NCI-H526 treated with DMSO at 0.1 percent for 48 hours (cell line): ENCODE data around the gene CD59.
A peak's percentile ranks its signal among the peaks of the same experiment; 100 is the strongest.
"Not testable (repeated sequence)": the region's sequence is repeated elsewhere in the genome, so short reads cannot be mapped to it uniquely, and the experiment has no call there.

Experiments
- DNase-seq: peaks from one replicate; lab custom pipeline; 2025; lab: John Stamatoyannopoulos, UW

Gene CD59

GRCh38 chr11:33692541-33692940, 43.7 kb downstream of the CD59 start:
- DNase-seq: no peak

GRCh38 chr11:33692013-33692504, 44.2 kb downstream of the CD59 start:
- DNase-seq: no peak

- no peak for DNase-seq
These were observed 45.0 kb downstream of the CD59 start for GRCh38 chr11:33691066-33691864.

- no peak for DNase-seq
These were observed 45.7 kb downstream of the CD59 start for GRCh38 chr11:33690290-33691065.

GRCh38 chr11:33689501-33689900, 46.7 kb downstream of the CD59 start:
- no peak for DNase-seq

- no peak for DNase-seq
These were observed 47.1 kb downstream of the CD59 start for GRCh38 chr11:33689085-33689484.

- peak; percentile 79 for DNase-seq
These were observed 48.3 kb downstream of the CD59 start for GRCh38 chr11:33687733-33688479.

GRCh38 chr11:33685082-33685481, 51.1 kb downstream of the CD59 start:
- no peak for DNase-seq

GRCh38 chr11:33684003-33684706, 52.1 kb downstream of the CD59 start:
- DNase-seq: no peak

- peak; percentile 14 for DNase-seq
These were observed 53.8 kb downstream of the CD59 start for GRCh38 chr11:33682446-33682845.

- no peak for DNase-seq
These were observed 54.2 kb downstream of the CD59 start for GRCh38 chr11:33682019-33682418.

GRCh38 chr11:33678616-33679015, 57.6 kb downstream of the CD59 start:
- DNase-seq: not testable (repeated sequence)

GRCh38 chr11:33674035-33674814, 62.0 kb downstream of the CD59 start:
- DNase-seq: no peak

- no peak for DNase-seq
These were observed 64.0 kb downstream of the CD59 start for GRCh38 chr11:33672273-33672672.

- DNase-seq: peak; percentile 81
These were observed 65.8 kb downstream of the CD59 start for GRCh38 chr11:33670250-33671011.

- DNase-seq: peak; percentile 81
These were observed 66.5 kb downstream of the CD59 start for GRCh38 chr11:33669598-33670249.

- no peak for DNase-seq
These were observed 67.1 kb downstream of the CD59 start for GRCh38 chr11:33668951-33669596.

- peak; percentile 97 for DNase-seq
These were observed 67.8 kb downstream of the CD59 start for GRCh38 chr11:33668468-33668825.

GRCh38 chr11:33667819-33668467, 68.3 kb downstream of the CD59 start:
- DNase-seq: no peak
